HepG2 (cell line): ENCODE measurements around the gene MTFP1. TPM values are rescaled to one million over a fixed set of nuclear protein-coding genes. Genes with fewer than 3 reads are reported as not detected.
A peak's percentile ranks its signal among the peaks of the same experiment; 100 is the strongest.

ENCODE experiments used
- ATAC-seq: fragments of 200-7000 bp; cut with Tn5 transposase; 3 replicates; pipeline ENCODE4 v1.9.1; 2020; ENCODE audit warnings: mild to moderate bottlenecking, moderate library complexity
- BruUV-seq: library from RNA; stranded (reverse); fragments of 400-500 nt; replicated peaks from 2 replicates; lab custom pipeline; 2021; lab: Mats Ljungman, UMichigan
- CTCF ChIA-PET: fragments of 300-600 bp; formaldehyde crosslinking; extraction: SDS; loops from one replicate; lab custom pipeline; 2021; ENCODE audit warnings: low total read pairs, inconsistent platforms, low intra/inter-chr PET ratio; lab: Yijun Ruan, JAX
- POLR2A ChIA-PET: fragments of 350-600 bp; sonication (Branson Sonifier 250); formaldehyde crosslinking; loops from one replicate; lab custom pipeline; 2020; ENCODE audit warnings: antibody characterized with exemption, inconsistent platforms; lab: Yijun Ruan, JAX
- DNase-seq: peaks from one replicate; pipeline ENCODE4 v3.0.0-alpha.2; 2015; ENCODE audit warnings: low spot score
- FAIRE-seq: peaks from 3 replicates; lab custom pipeline; 2011; peaks lifted over from hg19 to GRCh38; lab: Jason Lieb, UNC
- H2AFZ ChIP-seq: one replicate; pipeline ENCODE4 v1.6.1; 2011; ENCODE audit warnings: low read length, inconsistent platforms
- H3K27ac ChIP-seq: fragments of 300-600 bp; 3 replicates; pipeline ENCODE4 v1.8.0; 2011; ENCODE audit warnings: mixed run types, mild to moderate bottlenecking, mixed read lengths, low read length, inconsistent platforms; ENCODE audit not compliant: insufficient read depth; ENCODE audit errors: extremely low read length
- H3K27me3 ChIP-seq, 2 experiments: fragments of 200-600 bp in 1 of 2; 2 replicates in 1 of 2; 3 replicates in 1 of 2; pipeline versions ENCODE4 v1.6.0 to v1.8.0; 2011; ENCODE audit warnings: low read length in 2 of 2, mild to moderate bottlenecking in 2 of 2, moderate library complexity in 2 of 2, inconsistent platforms in 1 of 2; ENCODE audit not compliant: insufficient read depth in 2 of 2, control insufficient read depth in 1 of 2
- H3K36me3 ChIP-seq, 2 experiments: fragments of 200-600 bp in 1 of 2; replicated peaks in 1 of 2; 2 replicates in 1 of 2; 3 replicates in 1 of 2; pipeline versions ENCODE4 v1.5.1 to v1.8.0; 2011; ENCODE audit warnings: low read length in 2 of 2, inconsistent platforms in 1 of 2; ENCODE audit not compliant: insufficient read depth in 2 of 2, control insufficient read depth in 1 of 2
- H3K4me1 ChIP-seq: 2 replicates; pipeline ENCODE4 v1.5.1; 2012; ENCODE audit warnings: low read length, inconsistent platforms; ENCODE audit not compliant: insufficient read depth
- H3K4me2 ChIP-seq: 2 replicates; pipeline ENCODE4 v1.6.0; 2011; ENCODE audit warnings: low read depth, low read length, inconsistent platforms
- H3K4me3 ChIP-seq, 3 experiments: fragments of 200-600 bp in 1 of 3; sonication (generic), shearing (Covaris generic) in 1 of 3; replicated peaks in 1 of 3; 2 replicates each; pipeline ENCODE4 v1.5.1; 2011 to 2016; ENCODE audit warnings: low read length in 3 of 3, inconsistent platforms in 2 of 3, low read depth in 2 of 3, mild to moderate bottlenecking in 2 of 3, control low read depth in 1 of 3, mixed read lengths in 1 of 3; ENCODE audit not compliant: insufficient read depth in 1 of 3
- H3K79me2 ChIP-seq: one replicate; pipeline ENCODE4 v1.6.1; 2011; ENCODE audit warnings: low read length, inconsistent platforms; ENCODE audit not compliant: insufficient read depth
- H3K9ac ChIP-seq: 2 replicates; pipeline ENCODE4 v1.6.0; 2011; ENCODE audit warnings: mild to moderate bottlenecking, low read depth, low read length, inconsistent platforms; ENCODE audit not compliant: insufficient read depth
- H3K9me3 ChIP-seq: 2 replicates; pipeline ENCODE4 v1.5.1; 2012; ENCODE audit warnings: mild to moderate bottlenecking, low read length
- H4K20me1 ChIP-seq: 2 replicates; pipeline ENCODE4 v1.6.0; 2011; ENCODE audit warnings: inconsistent platforms, mild to moderate bottlenecking, low read length, moderate library complexity; ENCODE audit not compliant: insufficient read depth
- FOSL1 ChIP-seq: sonication (generic); formaldehyde crosslinking; IDR thresholded peaks from 2 replicates; pipeline ENCODE4 v1.9.0; 2021; ENCODE audit warnings: missing genetic modification reagents, borderline replicate concordance
- FOSL2 ChIP-seq: sonication (generic); formaldehyde crosslinking; IDR thresholded peaks from 2 replicates; pipeline ENCODE4 v1.4.0; 2020; ENCODE audit warnings: missing genetic modification reagents
- KAT8 ChIP-seq: IDR thresholded peaks from 2 replicates; pipeline ENCODE4 v1.6.1; 2016; ENCODE audit warnings: missing genetic modification reagents, missing compliant biosample characterization
- KLF16 ChIP-seq, 2 experiments: sonication (generic) in 1 of 2; formaldehyde crosslinking in 1 of 2; IDR thresholded peaks; 2 replicates each; pipeline versions ENCODE4 v1.6.1 to v1.8.0; 2016 to 2023; ENCODE audit warnings: missing genetic modification reagents in 2 of 2, missing compliant biosample characterization in 1 of 2
- YY1 ChIP-seq: IDR thresholded peaks from 2 replicates; pipeline ENCODE4 v1.6.1; 2011; ENCODE audit warnings: low read length, low read depth, moderate library complexity, mild to moderate bottlenecking; ENCODE audit not compliant: insufficient read depth, insufficient replicate concordance
- ZNF501 ChIP-seq: sonication (generic); formaldehyde crosslinking; IDR thresholded peaks from 2 replicates; pipeline ENCODE4 v1.5.1; 2020; ENCODE audit warnings: mild to moderate bottlenecking, moderate library complexity, missing genetic modification reagents
- WGBS: methylation state at CpG from one replicate; pipeline ENCODE4 v1.1.6; 2017; ENCODE audit warnings: low lambda C conversion rate; 5-methylcytosine and 5-hydroxymethylcytosine counted together
- in situ Hi-C: cut with HindIII; loops from 2 replicates; pipeline ENCODE4 v1.10.0; 2017; ENCODE audit warnings: low pct_unique_long_range_greater_than_20kb; ENCODE audit not compliant: extremely low pct_ligation_motif_present
- intact Hi-C: fragments of 100-400 bp; cut with micrococcal nuclease; formaldehyde crosslinking; loops from one replicate; pipeline ENCODE4 v1.10.0; 2022; ENCODE audit not compliant: unreplicated experiment
- polyA plus RNA-seq, 8 experiments: library from polyadenylated mRNA; depleted of rRNA in 3 of 8; stranded (reverse) in 7 of 8; unstranded in 1 of 8; fragments of >200 nt; fragmentation: Illumina TruSeq in 4 of 8; extraction: Trizol in 4 of 8; gene quantifications; 2 replicates each; pipeline versions ENCODE4 v1.2.1 to v1.2.3, GENCODE V29; 2011 to 2016; ENCODE audit warnings: low read depth in 4 of 8, missing spikeins in 1 of 8, mixed read lengths in 1 of 8; ENCODE audit not compliant: insufficient read depth in 1 of 8
- total RNA-seq, 5 experiments: library from RNA; depleted of rRNA; stranded (reverse); fragments of >200 nt; fragmentation: Illumina TruSeq; extraction: Trizol; gene quantifications; 2 replicates each; pipeline ENCODE4 v1.2.3, GENCODE V29; 2016; ENCODE audit warnings: low read depth in 1 of 5
- TF ChIP-seq, protein P1 (sequence below): sonication (generic); formaldehyde crosslinking; IDR thresholded peaks from 2 replicates; pipeline ENCODE4 v1.4.0; 2020; ENCODE audit warnings: mild to moderate bottlenecking, low read depth, missing genetic modification reagents

The MTFP1 gene
- total and polyA plus RNA-seq, 2 of the 13 experiments (the other 11 are each of a cell fraction or from before 2014, with no cell fraction given) = 29.5 to 45.6 TPM

DNA sequence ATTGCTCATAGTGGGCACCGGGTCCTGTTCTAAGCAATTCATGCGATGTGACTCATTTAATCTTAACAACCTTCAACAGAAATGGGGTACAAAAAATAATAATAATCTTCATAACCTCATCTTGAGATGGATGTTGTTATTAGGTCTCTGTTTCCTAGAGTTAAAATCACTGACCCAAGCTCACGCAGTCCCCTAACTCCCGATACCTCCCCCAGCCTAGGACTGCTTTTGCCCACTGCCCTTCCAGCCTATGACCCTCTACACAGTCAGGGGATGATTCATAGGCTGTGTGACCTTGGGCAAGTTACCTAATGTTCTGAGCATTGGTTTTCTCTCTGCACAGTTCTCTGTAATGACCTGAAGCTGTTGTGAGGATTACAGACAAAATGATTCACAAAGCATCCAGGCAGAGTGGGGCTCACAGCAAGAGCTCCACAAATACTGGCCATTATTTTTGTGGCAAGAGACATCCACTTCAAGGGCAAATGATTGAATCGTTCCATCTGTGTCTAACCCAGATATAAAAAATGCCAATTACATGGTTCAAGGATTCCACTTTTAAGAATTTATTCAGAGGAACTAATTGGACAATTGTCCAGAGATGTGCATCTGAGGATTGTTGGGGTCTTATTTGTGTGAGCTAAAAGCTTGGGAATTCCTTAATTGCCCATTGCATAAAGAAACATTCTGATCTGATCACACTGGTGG, 20.0 kb downstream of the MTFP1 start:
- ChIA-PET CTCF (interaction anchor here (1.6 to 2.6 kb wide), 2 partner anchors 39 to 54 kb away, joined by 5 to 20 read pairs; no protein-coding TSS in a partner anchor), POLR2A (no interaction called here)
- ATAC-seq (peak; percentile 57), DNase-seq (peak; percentile 22), FAIRE-seq (no peak)
- H3K27me3 ChIP-seq = peaks cover 0 to 8% of the 10 kb centered on the region in 2 experiments; a peak in 1 of 5 replicates
- no TSS peak for BruUV-seq
- H3K9ac ChIP-seq = no peak overlapping the region
- H3K79me2 ChIP-seq = no peaks in the 10 kb centered on the region
- WGBS = 29% methylated on average over 5 of the region's 5 CpGs
- H4K20me1 ChIP-seq = no peaks in the 10 kb centered on the region
- peaks cover 16% of the 10 kb centered on the region for H3K4me1 ChIP-seq
- no peaks in the 10 kb centered on the region for H3K36me3 ChIP-seq
- no peak overlapping the region for H3K27ac ChIP-seq
- no peak overlapping the region for H2AFZ ChIP-seq
- no peak overlapping the region for H3K4me3 ChIP-seq
- TF ChIP-seq KLF16 (CRISPR knock-in tag; IDR thresholded peaks at IDR 0.05) = no peak
- 0 out of 2 replicates have a peak, but pooled peaks have one; percentile 33 for TF ChIP-seq FOSL1 (CRISPR knock-in tag)
- no peak for TF ChIP-seq YY1
- TF ChIP-seq, protein P1, sequence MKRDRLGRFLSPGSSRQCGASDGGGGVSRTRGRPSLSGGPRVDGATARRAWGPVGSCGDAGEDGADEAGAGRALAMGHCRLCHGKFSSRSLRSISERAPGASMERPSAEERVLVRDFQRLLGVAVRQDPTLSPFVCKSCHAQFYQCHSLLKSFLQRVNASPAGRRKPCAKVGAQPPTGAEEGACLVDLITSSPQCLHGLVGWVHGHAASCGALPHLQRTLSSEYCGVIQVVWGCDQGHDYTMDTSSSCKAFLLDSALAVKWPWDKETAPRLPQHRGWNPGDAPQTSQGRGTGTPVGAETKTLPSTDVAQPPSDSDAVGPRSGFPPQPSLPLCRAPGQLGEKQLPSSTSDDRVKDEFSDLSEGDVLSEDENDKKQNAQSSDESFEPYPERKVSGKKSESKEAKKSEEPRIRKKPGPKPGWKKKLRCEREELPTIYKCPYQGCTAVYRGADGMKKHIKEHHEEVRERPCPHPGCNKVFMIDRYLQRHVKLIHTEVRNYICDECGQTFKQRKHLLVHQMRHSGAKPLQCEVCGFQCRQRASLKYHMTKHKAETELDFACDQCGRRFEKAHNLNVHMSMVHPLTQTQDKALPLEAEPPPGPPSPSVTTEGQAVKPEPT = no peak
- no peak for TF ChIP-seq KAT8 (CRISPR knock-in tag)
- 0 out of 2 replicates have a peak, but pooled peaks have one; percentile 28 for TF ChIP-seq ZNF501 (CRISPR knock-in tag)
- peak; percentile 93 for TF ChIP-seq FOSL2 (CRISPR knock-in tag)
- in situ Hi-C loops (no loop called here), intact Hi-C loops (loop anchor here (1.0 to 2.0 kb wide), 2 partner anchors 40 to 157 kb away; no protein-coding TSS in a partner anchor)
- no peaks in the 10 kb centered on the region for H3K9me3 ChIP-seq
- peak overlapping the region; percentile 46 for H3K4me2 ChIP-seq
